Liver (tissue), 9 donors: Measurements from ENCODE around the gene DNAJB1. TPM values are rescaled to one million over a fixed set of nuclear protein-coding genes. Genes with fewer than 3 reads are reported as not detected.

ENCODE experiments used
- DNase-seq: peaks from one replicate; pipeline ENCODE4 v3.0.0-alpha.2; 2017; ENCODE audit warnings: low spot score
- H3K27ac ChIP-seq, 2 donors: one replicate each; pipeline ENCODE4 v1.7.0; 2013; ENCODE audit warnings: inconsistent platforms in 2 of 2, low read length in 2 of 2, control low read depth in 1 of 2, low read depth in 1 of 2, mild to moderate bottlenecking in 1 of 2
- H3K27me3 ChIP-seq, 4 donors: one replicate each; pipeline versions ENCODE4 v1.6.1 to v1.7.0; 2013; ENCODE audit warnings: low read length in 3 of 4, inconsistent platforms in 1 of 4, mild to moderate bottlenecking in 1 of 4, moderate library complexity in 1 of 4; ENCODE audit not compliant: control insufficient read depth in 4 of 4, insufficient read depth in 4 of 4
- H3K36me3 ChIP-seq, 4 donors: one replicate each; pipeline versions ENCODE4 v1.6.1 to v1.7.0; 2013; ENCODE audit warnings: low read length in 3 of 4, mild to moderate bottlenecking in 3 of 4, low read depth in 1 of 4, moderate library complexity in 1 of 4; ENCODE audit not compliant: control insufficient read depth in 4 of 4, insufficient read depth in 3 of 4
- H3K4me1 ChIP-seq, 4 donors: one replicate each; pipeline versions ENCODE4 v1.6.1 to v1.7.0; 2013; ENCODE audit warnings: low read length in 3 of 4, mild to moderate bottlenecking in 3 of 4, moderate library complexity in 1 of 4; ENCODE audit not compliant: control insufficient read depth in 4 of 4, insufficient read depth in 4 of 4
- H3K4me3 ChIP-seq, 3 donors: one replicate each; pipeline versions ENCODE4 v1.6.1 to v1.7.0; 2013; ENCODE audit warnings: low read length in 3 of 3, control low read depth in 1 of 3, low read depth in 1 of 3, mild to moderate bottlenecking in 1 of 3
- H3K9ac ChIP-seq, 2 donors: one replicate each; pipeline ENCODE4 v1.7.0; 2013; ENCODE audit warnings: low read length in 2 of 2, mild to moderate bottlenecking in 2 of 2, moderate library complexity in 2 of 2, control low read depth in 1 of 2, low read depth in 1 of 2
- H3K9me3 ChIP-seq, 4 donors: one replicate each; pipeline versions ENCODE4 v1.6.1 to v1.7.0; 2013; ENCODE audit warnings: low read length in 3 of 4; ENCODE audit not compliant: control insufficient read depth in 4 of 4
- EGR1 ChIP-seq, 2 donors: IDR thresholded peaks; 2 replicates each; pipeline ENCODE4 v1.6.1; 2016 to 2018; ENCODE audit warnings: antibody characterized with exemption in 2 of 2, low read depth in 2 of 2
- FOXA2 ChIP-seq: IDR thresholded peaks from 2 replicates; pipeline ENCODE4 v1.6.1; 2016; ENCODE audit warnings: antibody characterized with exemption
- GABPA ChIP-seq, 2 donors: IDR thresholded peaks in 1 of 2; conservative IDR thresholded peaks in 1 of 2; 2 replicates each; pipeline ENCODE4 v1.6.1; 2016; ENCODE audit warnings: antibody characterized with exemption in 2 of 2, mild to moderate bottlenecking in 1 of 2, moderate library complexity in 1 of 2
- HNF4A ChIP-seq, 2 donors: conservative IDR thresholded peaks; 2 replicates each; pipeline ENCODE4 v1.6.1; 2016; ENCODE audit warnings: antibody characterized with exemption in 2 of 2, mild to moderate bottlenecking in 2 of 2
- HNF4G ChIP-seq: IDR thresholded peaks from 2 replicates; pipeline ENCODE4 v1.6.1; 2016; ENCODE audit warnings: antibody characterized with exemption
- JUND ChIP-seq, 2 donors: IDR thresholded peaks; 2 replicates each; pipeline ENCODE4 v1.6.1; 2016; ENCODE audit warnings: antibody characterized with exemption in 2 of 2
- NR2F2 ChIP-seq: IDR thresholded peaks from 2 replicates; pipeline ENCODE4 v1.6.1; 2016; ENCODE audit warnings: antibody characterized with exemption
- RXRA ChIP-seq, 2 donors: IDR thresholded peaks; 2 replicates each; pipeline ENCODE4 v1.6.1; 2017 to 2018; ENCODE audit warnings: antibody characterized with exemption in 2 of 2, mild to moderate bottlenecking in 1 of 2
- SP1 ChIP-seq: IDR thresholded peaks from 2 replicates; pipeline ENCODE4 v1.6.1; 2018; ENCODE audit warnings: antibody characterized with exemption, mild to moderate bottlenecking
- TAF1 ChIP-seq: conservative IDR thresholded peaks from 2 replicates; pipeline ENCODE4 v1.6.1; 2016; ENCODE audit warnings: antibody characterized with exemption, mild to moderate bottlenecking
- YY1 ChIP-seq: IDR thresholded peaks from 2 replicates; pipeline ENCODE4 v1.6.1; 2016; ENCODE audit warnings: antibody characterized with exemption, mild to moderate bottlenecking
- WGBS: extraction: QIAGEN DNeasy Blood & Tissue Kit; methylation state at CpG from one replicate; pipeline ENCODE4 v1.1.7; 2013; 5-methylcytosine and 5-hydroxymethylcytosine counted together
- polyA plus RNA-seq, 2 donors: library from polyadenylated mRNA; stranded (reverse) in 1 of 2; unstranded in 1 of 2; fragments of 200-250 nt in 1 of 2; fragments of >200 nt in 1 of 2; fragmentation: Nextera tagmentation in 1 of 2; extraction: Ambion mirVana in 1 of 2; gene quantifications; one replicate each; pipeline versions ENCODE4 v1.2.1 to v1.2.3, GENCODE V29; 2013 to 2015
- total RNA-seq, 2 donors: library from RNA; depleted of rRNA; stranded (reverse); fragments of >200 nt; gene quantifications; one replicate each; pipeline ENCODE4 v1.2.3, GENCODE V29; 2014
- TF ChIP-seq, protein P1 (sequence below): IDR thresholded peaks from 2 replicates; pipeline ENCODE4 v1.6.1; 2016; ENCODE audit warnings: antibody characterized with exemption
- TF ChIP-seq, protein P2 (sequence below): fragments of 150-350 bp; IDR thresholded peaks from 2 replicates; pipeline ENCODE4 v1.5.1; 2017; ENCODE audit warnings: improper control_type of control experiment, low read depth, low read length; ENCODE audit not compliant: missing input control
- TF ChIP-seq, protein P3 (sequence below): IDR thresholded peaks from 2 replicates; pipeline ENCODE4 v1.6.1; 2016; ENCODE audit warnings: antibody characterized with exemption, mild to moderate bottlenecking
- TF ChIP-seq, protein P4 (sequence below): IDR thresholded peaks from 2 replicates; pipeline ENCODE4 v1.6.1; 2016; ENCODE audit warnings: antibody characterized with exemption
- TF ChIP-seq, protein P5 (sequence below): IDR thresholded peaks from 2 replicates; pipeline ENCODE4 v1.6.1; 2016; ENCODE audit warnings: antibody characterized with exemption
- donor health status: healthy.
- donor health status: healthy.
- donor health status: healthy.
- donor health status: healthy.
- donor health status: healthy.

DNAJB1 gene
- total and polyA plus RNA-seq, 4 donors: 29.4 to 43.0 (median 34.5) TPM

DNA sequence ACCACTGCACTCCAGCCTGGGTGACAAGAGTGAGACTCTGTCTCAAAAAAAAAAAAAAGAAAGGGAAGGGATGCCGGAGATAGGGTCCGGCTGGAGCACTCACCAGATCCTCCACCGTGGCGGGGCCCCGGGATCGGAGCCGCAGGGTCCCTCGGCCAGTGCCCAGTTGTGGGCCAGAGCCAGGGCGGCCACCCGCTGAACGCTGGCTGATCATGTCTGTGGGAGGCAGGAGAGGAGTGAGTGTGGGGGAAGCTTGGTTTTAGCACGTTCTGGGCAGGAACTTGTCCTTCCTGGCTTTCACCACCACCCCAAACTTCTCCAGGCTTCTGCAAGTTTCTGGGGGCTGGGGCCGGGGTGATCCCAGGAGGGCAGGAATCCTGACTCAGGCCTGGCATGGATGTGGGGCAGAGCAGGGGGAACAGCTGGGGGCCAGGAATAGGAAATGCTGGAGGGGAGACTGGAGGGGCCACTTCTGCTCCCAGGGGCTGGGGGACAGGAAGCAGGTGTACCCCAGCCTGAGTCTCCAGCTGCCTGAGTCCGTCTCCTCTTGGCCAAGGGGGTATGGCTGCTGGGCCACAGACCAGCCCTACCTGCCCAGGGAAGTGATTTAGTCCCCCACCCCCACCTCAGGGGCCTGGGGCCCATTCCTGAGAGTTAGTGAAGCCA is 38.8 kb downstream of the DNAJB1 start:
- no peaks in the 10 kb centered on the region for H3K9me3 ChIP-seq
- no peak for DNase-seq
- H3K4me3 ChIP-seq: no peak overlapping the region
- H3K9ac ChIP-seq: no peak overlapping the region
- peaks cover 2 to 16% (median 5%) of the 10 kb centered on the region in 4 donors for H3K36me3 ChIP-seq
- no peak overlapping the region for H3K27ac ChIP-seq
- 91% methylated on average over 14 of the region's 14 CpGs for WGBS
- H3K27me3 ChIP-seq: no peaks in the 10 kb centered on the region
- H3K4me1 ChIP-seq: peaks cover 0 to 5% (median 3%) of the 10 kb centered on the region in 4 donors
- TF ChIP-seq RXRA (IDR thresholded peaks at IDR 0.05) (no peak), YY1 (no peak), TAF1 (no peak), FOXA2 (no peak), NR2F2 (no peak), HNF4A (conservative IDR thresholded peaks at IDR 0.05) (no peak), JUND (IDR thresholded peaks at IDR 0.05) (no peak), SP1 (no peak), HNF4G (no peak), GABPA (IDR thresholded peaks at IDR 0.05 in 1 of 2, conservative IDR thresholded peaks at IDR 0.05 in 1 of 2) (no peak), EGR1 (IDR thresholded peaks at IDR 0.05; ENCODE audit: low read depth in 2 of 2) (no peak)
- TF ChIP-seq, protein P1, sequence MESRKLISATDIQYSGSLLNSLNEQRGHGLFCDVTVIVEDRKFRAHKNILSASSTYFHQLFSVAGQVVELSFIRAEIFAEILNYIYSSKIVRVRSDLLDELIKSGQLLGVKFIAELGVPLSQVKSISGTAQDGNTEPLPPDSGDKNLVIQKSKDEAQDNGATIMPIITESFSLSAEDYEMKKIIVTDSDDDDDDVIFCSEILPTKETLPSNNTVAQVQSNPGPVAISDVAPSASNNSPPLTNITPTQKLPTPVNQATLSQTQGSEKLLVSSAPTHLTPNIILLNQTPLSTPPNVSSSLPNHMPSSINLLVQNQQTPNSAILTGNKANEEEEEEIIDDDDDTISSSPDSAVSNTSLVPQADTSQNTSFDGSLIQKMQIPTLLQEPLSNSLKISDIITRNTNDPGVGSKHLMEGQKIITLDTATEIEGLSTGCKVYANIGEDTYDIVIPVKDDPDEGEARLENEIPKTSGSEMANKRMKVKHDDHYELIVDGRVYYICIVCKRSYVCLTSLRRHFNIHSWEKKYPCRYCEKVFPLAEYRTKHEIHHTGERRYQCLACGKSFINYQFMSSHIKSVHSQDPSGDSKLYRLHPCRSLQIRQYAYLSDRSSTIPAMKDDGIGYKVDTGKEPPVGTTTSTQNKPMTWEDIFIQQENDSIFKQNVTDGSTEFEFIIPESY: no peak
- TF ChIP-seq, protein P2, sequence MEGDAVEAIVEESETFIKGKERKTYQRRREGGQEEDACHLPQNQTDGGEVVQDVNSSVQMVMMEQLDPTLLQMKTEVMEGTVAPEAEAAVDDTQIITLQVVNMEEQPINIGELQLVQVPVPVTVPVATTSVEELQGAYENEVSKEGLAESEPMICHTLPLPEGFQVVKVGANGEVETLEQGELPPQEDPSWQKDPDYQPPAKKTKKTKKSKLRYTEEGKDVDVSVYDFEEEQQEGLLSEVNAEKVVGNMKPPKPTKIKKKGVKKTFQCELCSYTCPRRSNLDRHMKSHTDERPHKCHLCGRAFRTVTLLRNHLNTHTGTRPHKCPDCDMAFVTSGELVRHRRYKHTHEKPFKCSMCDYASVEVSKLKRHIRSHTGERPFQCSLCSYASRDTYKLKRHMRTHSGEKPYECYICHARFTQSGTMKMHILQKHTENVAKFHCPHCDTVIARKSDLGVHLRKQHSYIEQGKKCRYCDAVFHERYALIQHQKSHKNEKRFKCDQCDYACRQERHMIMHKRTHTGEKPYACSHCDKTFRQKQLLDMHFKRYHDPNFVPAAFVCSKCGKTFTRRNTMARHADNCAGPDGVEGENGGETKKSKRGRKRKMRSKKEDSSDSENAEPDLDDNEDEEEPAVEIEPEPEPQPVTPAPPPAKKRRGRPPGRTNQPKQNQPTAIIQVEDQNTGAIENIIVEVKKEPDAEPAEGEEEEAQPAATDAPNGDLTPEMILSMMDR: no peak
- TF ChIP-seq, protein P3, sequence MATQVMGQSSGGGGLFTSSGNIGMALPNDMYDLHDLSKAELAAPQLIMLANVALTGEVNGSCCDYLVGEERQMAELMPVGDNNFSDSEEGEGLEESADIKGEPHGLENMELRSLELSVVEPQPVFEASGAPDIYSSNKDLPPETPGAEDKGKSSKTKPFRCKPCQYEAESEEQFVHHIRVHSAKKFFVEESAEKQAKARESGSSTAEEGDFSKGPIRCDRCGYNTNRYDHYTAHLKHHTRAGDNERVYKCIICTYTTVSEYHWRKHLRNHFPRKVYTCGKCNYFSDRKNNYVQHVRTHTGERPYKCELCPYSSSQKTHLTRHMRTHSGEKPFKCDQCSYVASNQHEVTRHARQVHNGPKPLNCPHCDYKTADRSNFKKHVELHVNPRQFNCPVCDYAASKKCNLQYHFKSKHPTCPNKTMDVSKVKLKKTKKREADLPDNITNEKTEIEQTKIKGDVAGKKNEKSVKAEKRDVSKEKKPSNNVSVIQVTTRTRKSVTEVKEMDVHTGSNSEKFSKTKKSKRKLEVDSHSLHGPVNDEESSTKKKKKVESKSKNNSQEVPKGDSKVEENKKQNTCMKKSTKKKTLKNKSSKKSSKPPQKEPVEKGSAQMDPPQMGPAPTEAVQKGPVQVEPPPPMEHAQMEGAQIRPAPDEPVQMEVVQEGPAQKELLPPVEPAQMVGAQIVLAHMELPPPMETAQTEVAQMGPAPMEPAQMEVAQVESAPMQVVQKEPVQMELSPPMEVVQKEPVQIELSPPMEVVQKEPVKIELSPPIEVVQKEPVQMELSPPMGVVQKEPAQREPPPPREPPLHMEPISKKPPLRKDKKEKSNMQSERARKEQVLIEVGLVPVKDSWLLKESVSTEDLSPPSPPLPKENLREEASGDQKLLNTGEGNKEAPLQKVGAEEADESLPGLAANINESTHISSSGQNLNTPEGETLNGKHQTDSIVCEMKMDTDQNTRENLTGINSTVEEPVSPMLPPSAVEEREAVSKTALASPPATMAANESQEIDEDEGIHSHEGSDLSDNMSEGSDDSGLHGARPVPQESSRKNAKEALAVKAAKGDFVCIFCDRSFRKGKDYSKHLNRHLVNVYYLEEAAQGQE: no peak
- TF ChIP-seq, protein P4, sequence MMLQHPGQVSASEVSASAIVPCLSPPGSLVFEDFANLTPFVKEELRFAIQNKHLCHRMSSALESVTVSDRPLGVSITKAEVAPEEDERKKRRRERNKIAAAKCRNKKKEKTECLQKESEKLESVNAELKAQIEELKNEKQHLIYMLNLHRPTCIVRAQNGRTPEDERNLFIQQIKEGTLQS: no peak
- TF ChIP-seq, protein P5, sequence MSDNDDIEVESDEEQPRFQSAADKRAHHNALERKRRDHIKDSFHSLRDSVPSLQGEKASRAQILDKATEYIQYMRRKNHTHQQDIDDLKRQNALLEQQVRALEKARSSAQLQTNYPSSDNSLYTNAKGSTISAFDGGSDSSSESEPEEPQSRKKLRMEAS: no peak
